Measurements from ENCODE around the gene MAPKAPK3. TPM values are rescaled to one million over a fixed set of nuclear protein-coding genes. Genes with fewer than 3 reads are reported as not detected.

MAPKAPK3 gene
- total RNA-seq, 1 donor from 2014 or later: 42.0 TPM

- DNase-seq: no peak
These were observed 7.7 kb upstream of the MAPKAPK3 start for GRCh38 chr3:50609071-50609762.

GRCh38 chr3:50609763-50610085 is 7.2 kb upstream of the MAPKAPK3 start:
- no peak for DNase-seq

- no peak for DNase-seq
These were observed 6.6 kb upstream of the MAPKAPK3 start for GRCh38 chr3:50610181-50610971.

GRCh38 chr3:50610992-50611463 is 5.9 kb upstream of the MAPKAPK3 start:
- DNase-seq: no peak

GRCh38 chr3:50611464-50612233 is 5.3 kb upstream of the MAPKAPK3 start, which contains the start of gene CISH:
CISH (minus strand) TSS chr3:50611774; CDS start chr3:50611650, 124 bp downstream.
- DNase-seq: peak; percentile 98

- no peak for DNase-seq
These were observed 4.6 kb upstream of the MAPKAPK3 start for GRCh38 chr3:50612234-50612882.

- no peak for DNase-seq
These were observed 3.7 kb upstream of the MAPKAPK3 start for GRCh38 chr3:50612970-50613846.

GRCh38 chr3:50615190-50615589 is 1.8 kb upstream of the MAPKAPK3 start:
- DNase-seq: no peak

- peak; percentile 93 for DNase-seq
These were observed 765 bp upstream of the MAPKAPK3 start for GRCh38 chr3:50616003-50616769.

GRCh38 chr3:50616770-50617095 is 218 bp upstream of the MAPKAPK3 start:
- peak; percentile 94 for DNase-seq

- no peak for DNase-seq
These were observed 1.0 kb downstream of the MAPKAPK3 start for GRCh38 chr3:50617911-50618481.

GRCh38 chr3:50620420-50620819 is 3.5 kb downstream of the MAPKAPK3 start:
- DNase-seq: no peak

GRCh38 chr3:50620820-50621219 is 3.9 kb downstream of the MAPKAPK3 start:
- no peak for DNase-seq

GRCh38 chr3:50622881-50623280 is 5.9 kb downstream of the MAPKAPK3 start:
- DNase-seq: no peak

- no peak for DNase-seq
These were observed 7.0 kb downstream of the MAPKAPK3 start for GRCh38 chr3:50623840-50624474.

GRCh38 chr3:50624634-50625033 is 7.7 kb downstream of the MAPKAPK3 start:
- no peak for DNase-seq

GRCh38 chr3:50625231-50626182 is 8.6 kb downstream of the MAPKAPK3 start:
- DNase-seq: no peak

- DNase-seq: no peak
These were observed 9.4 kb downstream of the MAPKAPK3 start for GRCh38 chr3:50626401-50626800.

Data from tongue (tissue), 2 donors.